Neural cell (in vitro differentiated cells): ENCODE measurements around the gene DLL1. TPM values are rescaled to one million over a fixed set of nuclear protein-coding genes. Genes with fewer than 3 reads are reported as not detected.
A peak's percentile ranks its signal among the peaks of the same experiment; 100 is the strongest.

ENCODE experiments used
- H2AFZ ChIP-seq: fragments of 200-600, 300-800 bp; sonication (generic), shearing (Covaris generic); 2 replicates; pipeline ENCODE4 v1.6.0; 2014; ENCODE audit warnings: low read depth, mild to moderate bottlenecking, antibody characterized with exemption, low read length, moderate library complexity
- H3F3A ChIP-seq: fragments of 200-600 bp; shearing (Covaris generic); 2 replicates; pipeline ENCODE4 v1.6.1; 2016; ENCODE audit warnings: mild to moderate bottlenecking, moderate library complexity, mixed read lengths, antibody characterized with exemption, low read length; ENCODE audit not compliant: insufficient read depth, poor library complexity, severe bottlenecking
- H3K27ac ChIP-seq: fragments of 200-600, 300-800 bp; sonication (generic), shearing (Covaris generic); 2 replicates; pipeline ENCODE4 v1.5.1; 2014; ENCODE audit warnings: mild to moderate bottlenecking, low read length, moderate library complexity
- H3K27me3 ChIP-seq: fragments of 300-800, 200-600 bp; sonication (generic), shearing (Covaris generic); 2 replicates; pipeline ENCODE4 v1.6.0; 2014; ENCODE audit warnings: mild to moderate bottlenecking, low read depth, low read length, moderate library complexity; ENCODE audit not compliant: insufficient read depth
- H3K36me3 ChIP-seq: fragments of 300-800, 200-600 bp; sonication (generic), shearing (Covaris generic); 2 replicates; pipeline ENCODE4 v1.5.1; 2014; ENCODE audit warnings: mild to moderate bottlenecking, antibody characterized with exemption, low read length, moderate library complexity; ENCODE audit not compliant: insufficient read depth
- H3K4me2 ChIP-seq: fragments of 300-800, 200-600 bp; sonication (generic), shearing (Covaris generic); 2 replicates; pipeline ENCODE4 v1.6.0; 2014; ENCODE audit warnings: mild to moderate bottlenecking, low read length
- H3K4me3 ChIP-seq: fragments of 300-800, 200-600 bp; sonication (generic), shearing (Covaris generic); 2 replicates; pipeline ENCODE4 v1.5.1; 2014; ENCODE audit warnings: mild to moderate bottlenecking, low read length, moderate library complexity
- H3K79me2 ChIP-seq: fragments of 200-600 bp; shearing (Covaris generic); replicated peaks from 2 replicates; pipeline ENCODE4 v1.6.0; 2014; ENCODE audit warnings: mild to moderate bottlenecking, low read length, moderate library complexity; ENCODE audit not compliant: insufficient read depth
- H3K9ac ChIP-seq: fragments of 300-800, 200-600 bp; sonication (generic), shearing (Covaris generic); 2 replicates; pipeline ENCODE4 v1.6.1; 2016; ENCODE audit warnings: mild to moderate bottlenecking, low read length, mixed read lengths
- H3K9me2 ChIP-seq: fragments of 200-600 bp; shearing (Covaris generic); 2 replicates; pipeline ENCODE4 v1.6.1; 2016; ENCODE audit warnings: mild to moderate bottlenecking, low read length, mixed read lengths; ENCODE audit not compliant: insufficient read depth
- H3K9me3 ChIP-seq: fragments of 200-600, 300-800 bp; sonication (generic), shearing (Covaris generic); 2 replicates; pipeline ENCODE4 v1.6.1; 2016; ENCODE audit warnings: mild to moderate bottlenecking, mixed run types, low read length, moderate library complexity, mixed read lengths
- H4K20me1 ChIP-seq: fragments of 200-600 bp; shearing (Covaris generic); 2 replicates; pipeline ENCODE4 v1.6.1; 2016; ENCODE audit warnings: mild to moderate bottlenecking, mixed run types; ENCODE audit not compliant: insufficient read depth
- EP300 ChIP-seq: fragments of 450-650 bp; conservative IDR thresholded peaks from 2 replicates; pipeline ENCODE4 v1.6.1; 2014; ENCODE audit warnings: antibody characterized with exemption, mild to moderate bottlenecking, moderate library complexity; ENCODE audit not compliant: poor library complexity, severe bottlenecking
- EZH2 ChIP-seq: fragments of 200-600, 300-800 bp; shearing (Covaris generic), sonication (generic); IDR thresholded peaks from 2 replicates; pipeline ENCODE4 v1.6.1; 2014; ENCODE audit warnings: antibody characterized with exemption, low read length, borderline replicate concordance, mild to moderate bottlenecking; ENCODE audit not compliant: insufficient read depth, poor library complexity, severe bottlenecking
- MXI1 ChIP-seq: fragments of 450-650 bp; conservative IDR thresholded peaks from 2 replicates; pipeline ENCODE4 v1.6.1; 2014; ENCODE audit warnings: antibody characterized with exemption, mild to moderate bottlenecking; ENCODE audit not compliant: poor library complexity, severe bottlenecking
- POLR2AphosphoS5 ChIP-seq: IDR thresholded peaks from 2 replicates; pipeline ENCODE4 v1.6.1; 2012
- RAD21 ChIP-seq: fragments of 450-650 bp; conservative IDR thresholded peaks from 2 replicates; pipeline ENCODE4 v1.6.1; 2014; ENCODE audit warnings: antibody characterized with exemption, mild to moderate bottlenecking, moderate library complexity
- SMC3 ChIP-seq: fragments of 450-650 bp; conservative IDR thresholded peaks from 2 replicates; pipeline ENCODE4 v1.6.1; 2014; ENCODE audit warnings: antibody characterized with exemption, mild to moderate bottlenecking, moderate library complexity; ENCODE audit not compliant: poor library complexity
- TAF1 ChIP-seq: IDR thresholded peaks from 2 replicates; pipeline ENCODE4 v1.6.1; 2012; ENCODE audit warnings: low read depth
- polyA plus RNA-seq: library from polyadenylated mRNA; depleted of rRNA; stranded (reverse); fragments of >200 nt; gene quantifications from 2 replicates; pipeline ENCODE4 v1.2.3, GENCODE V29; 2014
- TF ChIP-seq, protein P1 (sequence below): fragments of 450-650 bp; IDR thresholded peaks from 2 replicates; pipeline ENCODE4 v1.5.1; 2014; ENCODE audit warnings: antibody characterized with exemption, mild to moderate bottlenecking, moderate library complexity; ENCODE audit not compliant: poor library complexity, severe bottlenecking
- TF ChIP-seq, protein P2 (sequence below): IDR thresholded peaks from 2 replicates; pipeline ENCODE4 v1.6.1; 2012; ENCODE audit warnings: borderline replicate concordance

The DLL1 gene
- polyA plus RNA-seq, 1 donor from 2014 or later: 26.1 TPM

DNA sequence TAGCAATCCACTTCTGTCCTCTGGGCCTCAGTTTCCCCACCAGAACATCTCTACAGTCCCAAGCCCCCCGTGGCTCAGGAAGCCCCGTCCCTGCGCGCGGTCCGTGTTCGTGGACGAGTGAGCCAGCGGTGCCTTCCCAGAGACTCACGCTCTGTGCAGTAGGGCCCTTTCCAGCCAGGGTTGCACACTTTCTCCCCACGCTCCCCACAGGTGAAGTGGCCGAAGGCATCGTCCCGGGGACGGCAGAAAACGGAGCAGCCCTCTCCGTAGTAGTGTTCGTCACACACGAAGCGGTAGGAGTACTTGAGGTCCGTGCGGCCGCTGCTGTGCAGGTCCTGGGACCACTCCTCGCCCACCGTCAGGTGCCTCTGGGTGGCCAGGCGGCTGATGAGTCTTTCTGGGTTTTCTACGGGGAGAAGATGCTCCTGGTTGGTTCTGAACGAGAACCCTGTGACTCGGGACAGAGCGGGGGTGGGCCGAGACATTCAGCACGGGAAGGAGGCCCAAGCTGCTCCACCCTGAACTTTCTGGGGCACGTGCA is 2.7 kb downstream of the DLL1 start:
- H3K27me3 ChIP-seq: no peaks in the 10 kb centered on the region
- H3K36me3 ChIP-seq: no peaks in the 10 kb centered on the region
- no peaks in the 10 kb centered on the region for H3K9me3 ChIP-seq
- H3K4me2 ChIP-seq: peak overlapping the region; percentile 54
- H3K4me3 ChIP-seq: peak overlapping the region; percentile 97
- H4K20me1 ChIP-seq: peaks cover 20% of the 10 kb centered on the region
- TF ChIP-seq POLR2AphosphoS5 (no peak), TAF1 (no peak), SMC3 (no peak), MXI1 (no peak), EP300 (no peak), EZH2 (no peak), RAD21 (no peak)
- TF ChIP-seq, protein P1, sequence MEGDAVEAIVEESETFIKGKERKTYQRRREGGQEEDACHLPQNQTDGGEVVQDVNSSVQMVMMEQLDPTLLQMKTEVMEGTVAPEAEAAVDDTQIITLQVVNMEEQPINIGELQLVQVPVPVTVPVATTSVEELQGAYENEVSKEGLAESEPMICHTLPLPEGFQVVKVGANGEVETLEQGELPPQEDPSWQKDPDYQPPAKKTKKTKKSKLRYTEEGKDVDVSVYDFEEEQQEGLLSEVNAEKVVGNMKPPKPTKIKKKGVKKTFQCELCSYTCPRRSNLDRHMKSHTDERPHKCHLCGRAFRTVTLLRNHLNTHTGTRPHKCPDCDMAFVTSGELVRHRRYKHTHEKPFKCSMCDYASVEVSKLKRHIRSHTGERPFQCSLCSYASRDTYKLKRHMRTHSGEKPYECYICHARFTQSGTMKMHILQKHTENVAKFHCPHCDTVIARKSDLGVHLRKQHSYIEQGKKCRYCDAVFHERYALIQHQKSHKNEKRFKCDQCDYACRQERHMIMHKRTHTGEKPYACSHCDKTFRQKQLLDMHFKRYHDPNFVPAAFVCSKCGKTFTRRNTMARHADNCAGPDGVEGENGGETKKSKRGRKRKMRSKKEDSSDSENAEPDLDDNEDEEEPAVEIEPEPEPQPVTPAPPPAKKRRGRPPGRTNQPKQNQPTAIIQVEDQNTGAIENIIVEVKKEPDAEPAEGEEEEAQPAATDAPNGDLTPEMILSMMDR: no peak
- TF ChIP-seq, protein P2, sequence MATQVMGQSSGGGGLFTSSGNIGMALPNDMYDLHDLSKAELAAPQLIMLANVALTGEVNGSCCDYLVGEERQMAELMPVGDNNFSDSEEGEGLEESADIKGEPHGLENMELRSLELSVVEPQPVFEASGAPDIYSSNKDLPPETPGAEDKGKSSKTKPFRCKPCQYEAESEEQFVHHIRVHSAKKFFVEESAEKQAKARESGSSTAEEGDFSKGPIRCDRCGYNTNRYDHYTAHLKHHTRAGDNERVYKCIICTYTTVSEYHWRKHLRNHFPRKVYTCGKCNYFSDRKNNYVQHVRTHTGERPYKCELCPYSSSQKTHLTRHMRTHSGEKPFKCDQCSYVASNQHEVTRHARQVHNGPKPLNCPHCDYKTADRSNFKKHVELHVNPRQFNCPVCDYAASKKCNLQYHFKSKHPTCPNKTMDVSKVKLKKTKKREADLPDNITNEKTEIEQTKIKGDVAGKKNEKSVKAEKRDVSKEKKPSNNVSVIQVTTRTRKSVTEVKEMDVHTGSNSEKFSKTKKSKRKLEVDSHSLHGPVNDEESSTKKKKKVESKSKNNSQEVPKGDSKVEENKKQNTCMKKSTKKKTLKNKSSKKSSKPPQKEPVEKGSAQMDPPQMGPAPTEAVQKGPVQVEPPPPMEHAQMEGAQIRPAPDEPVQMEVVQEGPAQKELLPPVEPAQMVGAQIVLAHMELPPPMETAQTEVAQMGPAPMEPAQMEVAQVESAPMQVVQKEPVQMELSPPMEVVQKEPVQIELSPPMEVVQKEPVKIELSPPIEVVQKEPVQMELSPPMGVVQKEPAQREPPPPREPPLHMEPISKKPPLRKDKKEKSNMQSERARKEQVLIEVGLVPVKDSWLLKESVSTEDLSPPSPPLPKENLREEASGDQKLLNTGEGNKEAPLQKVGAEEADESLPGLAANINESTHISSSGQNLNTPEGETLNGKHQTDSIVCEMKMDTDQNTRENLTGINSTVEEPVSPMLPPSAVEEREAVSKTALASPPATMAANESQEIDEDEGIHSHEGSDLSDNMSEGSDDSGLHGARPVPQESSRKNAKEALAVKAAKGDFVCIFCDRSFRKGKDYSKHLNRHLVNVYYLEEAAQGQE: no peak
- H3F3A ChIP-seq: no peaks in the 10 kb centered on the region
- no peak overlapping the region for H2AFZ ChIP-seq
- no peaks in the 10 kb centered on the region for H3K9me2 ChIP-seq
- H3K79me2 ChIP-seq: peaks cover 49% of the 10 kb centered on the region
- no peak overlapping the region for H3K27ac ChIP-seq
- peak overlapping the region; percentile 12 for H3K9ac ChIP-seq

DNA sequence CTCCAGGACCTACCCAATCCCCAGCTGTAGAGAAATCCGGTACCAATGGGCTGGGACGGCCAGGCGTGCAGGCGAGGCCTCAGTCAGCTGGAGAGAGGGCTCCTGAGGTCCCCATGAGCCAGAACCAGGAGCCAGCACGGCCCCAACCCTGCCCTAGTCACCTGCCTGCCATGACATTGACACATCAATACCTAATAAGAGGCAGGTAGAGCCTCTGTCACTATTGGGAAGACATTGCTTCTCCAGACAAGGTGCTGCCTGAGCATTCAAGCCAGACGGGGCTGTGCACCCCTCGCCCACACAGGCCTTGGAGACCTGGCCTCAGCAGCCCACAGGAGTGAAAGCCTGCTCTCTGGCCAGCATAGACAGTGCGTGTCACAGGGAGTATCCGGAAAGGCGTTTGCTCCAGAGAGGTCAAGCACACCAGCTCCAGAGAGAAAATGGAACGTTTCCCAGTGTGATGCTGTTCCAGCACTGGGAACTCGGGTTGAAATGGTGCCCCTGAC is 3.5 kb downstream of the DLL1 start:
- no peaks in the 10 kb centered on the region for H3K27me3 ChIP-seq
- H3F3A ChIP-seq: no peaks in the 10 kb centered on the region
- no peaks in the 10 kb centered on the region for H3K9me2 ChIP-seq
- no peak overlapping the region for H2AFZ ChIP-seq
- H3K9ac ChIP-seq: no peak overlapping the region
- H3K79me2 ChIP-seq: peaks cover 49% of the 10 kb centered on the region
- H3K27ac ChIP-seq: no peak overlapping the region
- TF ChIP-seq SMC3: no peak
- TF ChIP-seq TAF1: no peak
- TF ChIP-seq RAD21: no peak
- TF ChIP-seq, protein P2: no peak
- TF ChIP-seq, protein P1: no peak
- TF ChIP-seq EP300: no peak
- no peak for TF ChIP-seq POLR2AphosphoS5
- TF ChIP-seq EZH2: no peak
- no peaks in the 10 kb centered on the region for H3K36me3 ChIP-seq
- H3K4me2 ChIP-seq: peak overlapping the region; percentile 54
- peak overlapping the region; percentile 97 for H3K4me3 ChIP-seq
- peaks cover 20% of the 10 kb centered on the region for H4K20me1 ChIP-seq
- no peaks in the 10 kb centered on the region for H3K9me3 ChIP-seq
